ENCODE measurements around the gene CEACAM3.

CEACAM3 gene

GRCh38 chr19:41847351-41848105 lies 51.1 kb downstream of the CEACAM3 start:
- DNase-seq, result no peak

DNA sequence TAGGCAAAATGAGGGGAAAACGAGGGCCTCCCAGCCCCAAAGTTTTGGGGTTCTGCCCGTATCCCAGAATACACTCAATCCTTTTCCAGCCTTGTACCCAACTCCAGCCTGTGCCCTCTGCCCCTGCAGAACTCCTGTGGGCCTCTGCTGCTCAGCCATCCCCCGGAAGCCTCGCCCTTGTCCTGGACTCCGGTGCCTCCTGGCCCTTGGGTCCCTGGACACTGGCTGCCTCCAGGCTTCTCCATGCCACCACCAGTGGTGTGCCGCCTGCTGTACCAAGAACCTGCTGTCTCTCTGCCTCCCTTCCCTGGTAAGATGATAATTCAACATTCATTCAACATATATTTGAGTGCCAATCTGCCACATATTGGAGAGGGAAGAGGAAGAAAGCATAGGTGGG lies 52.3 kb downstream of the CEACAM3 start:
- DNase-seq, result no peak

DNA sequence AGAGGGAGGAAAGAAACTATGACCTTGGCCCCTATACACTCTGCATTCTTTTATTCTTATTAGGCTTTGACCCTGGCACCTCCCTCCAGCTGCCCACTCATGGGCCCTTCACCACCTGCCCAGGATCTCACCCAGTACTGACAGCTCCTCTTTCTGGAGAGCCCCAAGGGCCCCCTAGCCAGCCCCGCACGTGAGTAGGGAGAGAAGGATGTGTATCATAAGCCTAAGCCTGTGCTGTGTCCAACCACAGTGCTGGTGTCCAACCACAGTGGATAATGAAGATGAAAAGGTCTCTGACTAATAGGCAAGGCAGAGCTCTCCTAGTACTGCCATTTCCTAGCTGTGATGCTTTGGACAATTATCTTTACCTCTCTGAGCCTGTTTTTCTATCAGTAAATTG lies 52.7 kb downstream of the CEACAM3 start:
- DNase-seq, result no peak

DNA sequence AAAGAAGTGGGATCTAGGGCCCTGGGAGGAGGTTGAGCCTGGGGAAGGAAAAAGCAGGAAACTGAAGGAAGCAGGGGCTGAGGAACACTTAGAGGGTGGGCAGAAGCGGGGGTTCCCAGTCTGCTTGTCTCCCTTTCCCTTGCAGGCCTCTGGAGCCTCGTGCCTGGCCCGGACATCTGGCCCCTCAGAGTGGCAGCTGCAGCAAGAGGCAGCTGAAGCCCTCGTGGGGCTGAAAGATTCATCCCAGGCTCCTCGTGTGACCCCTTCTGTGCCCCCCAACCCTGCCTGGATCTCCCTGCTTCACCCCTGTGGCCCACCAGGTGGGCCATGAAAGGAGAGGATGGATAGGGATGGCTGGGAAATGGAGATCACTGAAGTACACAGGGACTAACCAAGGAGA lies 54.0 kb downstream of the CEACAM3 start:
- no peak for DNase-seq

DNA sequence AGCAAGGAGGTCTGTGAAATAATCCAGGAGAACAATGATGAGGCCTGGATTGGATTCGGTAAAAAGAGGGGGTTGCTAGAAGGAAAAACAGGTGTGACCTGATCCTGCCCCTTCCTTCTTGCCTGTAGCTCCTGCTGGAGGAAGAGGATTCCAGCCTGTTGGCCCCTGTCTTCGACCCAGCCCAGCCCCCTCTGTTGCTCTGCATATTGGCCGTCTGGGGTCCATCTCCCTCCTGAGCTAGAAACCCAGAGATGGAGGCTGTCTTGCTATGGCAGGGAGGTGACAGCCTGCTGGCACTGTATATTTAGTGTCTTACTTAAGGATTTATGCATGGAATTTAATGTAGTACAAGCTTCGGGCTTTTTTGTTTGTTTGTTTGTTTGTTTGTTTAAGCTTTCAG lies 55.1 kb downstream of the CEACAM3 start:
- no peak for DNase-seq

GRCh38 chr19:41853344-41853743 lies 57.0 kb downstream of the CEACAM3 start:
- DNase-seq, result no peak

- no peak for DNase-seq
Observed at GRCh38 chr19:41853768-41854167, 57.4 kb downstream of the CEACAM3 start.

- DNase-seq, result no peak
Observed at GRCh38 chr19:41859213-41859617, 62.8 kb downstream of the CEACAM3 start.

GRCh38 chr19:41859618-41860418 lies 63.4 kb downstream of the CEACAM3 start, which contains the start of gene RPS19:
Gene RPS19, plus strand, starts transcription at chr19:41860255. Its CDS starts 520 bp downstream, at chr19:41860775.
- DNase-seq, result peak; percentile 98 to 99

DNA sequence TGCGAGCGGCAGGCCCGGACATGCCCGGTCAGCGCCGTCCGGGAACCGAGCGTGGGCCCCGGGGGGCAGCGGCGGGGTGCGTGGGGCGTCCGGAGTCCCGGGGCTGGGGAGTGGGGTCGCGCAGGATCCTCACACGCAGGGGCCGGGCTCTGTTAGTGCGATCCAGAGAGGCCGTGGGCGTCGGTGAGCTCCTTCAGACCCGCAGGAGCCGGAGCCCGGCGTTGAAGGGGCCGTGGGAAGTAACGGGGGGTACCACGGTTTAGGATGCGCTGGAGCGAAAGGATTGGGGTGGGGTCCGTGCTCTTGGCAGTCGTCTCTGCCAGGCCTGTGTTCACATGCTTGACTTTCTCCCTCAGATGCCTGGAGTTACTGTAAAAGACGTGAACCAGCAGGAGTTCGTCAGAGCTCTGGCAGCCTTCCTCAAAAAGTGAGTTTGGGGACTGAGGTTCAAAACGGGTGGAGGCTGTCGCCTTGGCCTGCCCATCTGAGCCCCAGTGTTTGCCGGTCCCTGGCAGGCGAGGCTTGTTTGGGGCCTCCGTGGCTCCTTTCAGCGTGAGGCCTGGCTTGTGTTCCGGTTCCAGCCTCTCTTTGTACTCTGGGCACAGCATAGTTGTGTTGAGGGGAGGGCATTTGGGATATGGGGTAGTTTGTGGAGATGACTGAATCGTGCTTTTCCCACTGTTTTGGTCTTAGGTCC lies 64.2 kb downstream of the CEACAM3 start:
- no peak for DNase-seq

Data from NCI-H446 (cell line).